A673 (cell line): Measurements from ENCODE around the gene SHISA5.
"Not testable (repeated sequence)": the region's sequence is repeated elsewhere in the genome, so short reads cannot be mapped to it uniquely, and the experiment has no call there.

Experiments
- CTCF ChIP-seq: fragments of 300-800, 200-600 bp; sonication (generic); conservative IDR thresholded peaks from 2 replicates; pipeline ENCODE4 v1.5.1; 2017; ENCODE audit warnings: low read depth, mild to moderate bottlenecking, antibody characterized with exemption, low read length, moderate library complexity, mixed read lengths
- EZH2 ChIP-seq: fragments of 200-600 bp; sonication (generic); IDR thresholded peaks from 2 replicates; pipeline ENCODE4 v1.6.1; 2017; ENCODE audit warnings: borderline replicate concordance, low read depth, mild to moderate bottlenecking, mixed read lengths, antibody characterized with exemption, low read length; ENCODE audit not compliant: poor library complexity, severe bottlenecking

GRCh38 chr3:48530701-48531100, 26.7 kb upstream of the SHISA5 start:
- not testable (repeated sequence) for TF ChIP-seq CTCF, EZH2
